PC-9 (cell line): ENCODE data around the gene FOSB. TPM values are rescaled to one million over a fixed set of nuclear protein-coding genes. Genes with fewer than 3 reads are reported as not detected.

Experiments used
- BruUV-seq: library from RNA; stranded (reverse); fragments of 400-500 nt; replicated peaks from 2 replicates; lab custom pipeline; 2021; lab: Mats Ljungman, UMichigan
- CTCF ChIA-PET: fragments of 300-600 bp; sonication (Branson Sonifier 250); formaldehyde crosslinking; loops from one replicate; lab custom pipeline; 2022; ENCODE audit warnings: antibody characterized with exemption; lab: Charles Lee
- POLR2A ChIA-PET: fragments of 300-600 bp; sonication (Branson Sonifier 250); formaldehyde crosslinking; loops from one replicate; lab custom pipeline; 2022; ENCODE audit warnings: antibody characterized with exemption; ENCODE audit not compliant: unreplicated experiment; lab: Charles Lee
- DNase-seq, 2 experiments: peaks; one replicate each; pipeline versions ENCODE4 v3.0.0 to v3.0.0-alpha.2; 2015 to 2022; ENCODE audit warnings: mixed read lengths in 1 of 2
- H2AFZ ChIP-seq: fragments of 200-600 bp; sonication (generic); 2 replicates; pipeline ENCODE4 v1.8.1; 2017; ENCODE audit warnings: antibody characterized with exemption
- H3F3A ChIP-seq: fragments of 200-600 bp; sonication (generic); 2 replicates; pipeline ENCODE4 v1.8.1; 2017; ENCODE audit warnings: antibody characterized with exemption, mild to moderate bottlenecking, low read depth; ENCODE audit not compliant: insufficient read depth
- H3K27ac ChIP-seq: fragments of 200-600 bp; sonication (generic); 2 replicates; pipeline ENCODE4 v1.6.1; 2016; ENCODE audit warnings: mixed run types
- H3K27me3 ChIP-seq: fragments of 200-600 bp; sonication (generic); 2 replicates; pipeline ENCODE4 v1.6.1; 2016; ENCODE audit warnings: low read depth, mixed run types; ENCODE audit not compliant: insufficient read depth
- H3K36me3 ChIP-seq: fragments of 200-600 bp; sonication (generic); 2 replicates; pipeline ENCODE4 v1.6.1; 2016; ENCODE audit warnings: low read depth, mixed run types
- H3K4me1 ChIP-seq: fragments of 200-600 bp; sonication (generic); replicated peaks from 2 replicates; pipeline ENCODE4 v1.6.1; 2016; ENCODE audit warnings: mixed run types; ENCODE audit not compliant: insufficient read depth
- H3K4me2 ChIP-seq: fragments of 200-600 bp; sonication (generic); 2 replicates; pipeline ENCODE4 v1.6.1; 2017; ENCODE audit warnings: mixed run types
- H3K4me3 ChIP-seq: fragments of 200-600 bp; sonication (generic); 2 replicates; pipeline ENCODE4 v1.6.1; 2016; ENCODE audit warnings: mixed run types
- H3K79me2 ChIP-seq: fragments of 200-600 bp; sonication (generic); 2 replicates; pipeline ENCODE4 v1.6.1; 2017; ENCODE audit warnings: low read depth, mixed run types
- H3K9me2 ChIP-seq: fragments of 200-600 bp; sonication (generic); 2 replicates; pipeline ENCODE4 v1.8.1; 2017; ENCODE audit warnings: mild to moderate bottlenecking; ENCODE audit not compliant: insufficient read depth
- H3K9me3 ChIP-seq: fragments of 200-600 bp; sonication (generic); 2 replicates; pipeline ENCODE4 v1.8.1; 2016; ENCODE audit warnings: low read depth; ENCODE audit not compliant: insufficient read depth
- H4K20me1 ChIP-seq: fragments of 200-600 bp; sonication (generic); 2 replicates; pipeline ENCODE4 v1.8.1; 2017; ENCODE audit not compliant: insufficient read depth
- EZH2 ChIP-seq: fragments of 200-600 bp; sonication (generic); IDR thresholded peaks from 2 replicates; pipeline ENCODE4 v1.8.0; 2017; ENCODE audit warnings: antibody characterized with exemption, low read depth
- intact Hi-C: fragments of 100-400 bp; cut with micrococcal nuclease; formaldehyde crosslinking; loops from one replicate; pipeline ENCODE4 v1.10.0; 2022; ENCODE audit not compliant: unreplicated experiment
- total RNA-seq: library from RNA; stranded (reverse); gene quantifications from 2 replicates; pipeline ENCODE4 v1.2.3, GENCODE V29; 2021
- TF ChIP-seq, protein P1 (sequence below): fragments of 200-600 bp; sonication (generic); conservative IDR thresholded peaks from 2 replicates; pipeline ENCODE4 v1.6.1; 2017; ENCODE audit warnings: mixed run types, antibody characterized with exemption, mild to moderate bottlenecking, moderate library complexity

Gene FOSB
- total RNA-seq, 1 experiment from 2014 or later: 7.9 TPM

DNA sequence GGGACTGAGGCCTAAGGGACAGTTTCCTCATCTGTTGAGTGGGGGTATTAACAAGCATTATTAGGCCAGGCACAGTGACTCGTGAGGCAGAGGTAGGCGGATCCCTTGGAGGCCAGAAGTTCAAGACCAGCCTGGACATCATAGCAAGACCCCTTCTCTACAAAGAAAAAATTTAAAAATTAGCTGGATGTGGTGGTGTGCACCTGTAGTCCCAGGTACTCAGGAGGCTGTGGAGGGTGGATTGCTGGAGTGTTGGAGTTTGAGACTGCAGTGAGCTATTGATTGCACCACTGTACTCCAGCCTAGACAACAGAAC lies 11.3 kb upstream of the FOSB start:
- intact Hi-C loops: no loop called here
- BruUV-seq: no TSS peak
- Histone ChIP-seq H3K27ac (peak overlapping the region; percentile 93), H3K36me3 (no peaks in the 10 kb centered on the region), H3K9me2 (no peaks in the 10 kb centered on the region), H3K79me2 (no peaks in the 10 kb centered on the region), H3K4me1 (peaks cover 33% of the 10 kb centered on the region), H3K9me3 (no peaks in the 10 kb centered on the region), H3K4me2 (peak overlapping the region; percentile 85), H3K4me3 (peak overlapping the region; percentile 53; the same call in 1 of the 2 replicates), H2AFZ (peak overlapping the region; percentile 84), H4K20me1 (no peaks in the 10 kb centered on the region), H3F3A (peaks cover 58% of the 10 kb centered on the region; the same call in 1 of the 2 replicates), H3K27me3 (no peaks in the 10 kb centered on the region)
- no peak for DNase-seq
- ChIA-PET CTCF (interaction anchor here (0.6 to 0.7 kb wide), 2 partner anchors 21 to 186 kb away, joined by 5 to 16 read pairs; no protein-coding TSS in a partner anchor), POLR2A (interaction anchor here (0.6 to 2.0 kb wide), 3 partner anchors 11 to 408 kb away, joined by 4 to 64 read pairs (median 19); partner anchors contain the start of genes FOSB and FOXA3)
- TF ChIP-seq EZH2: no peak

DNA sequence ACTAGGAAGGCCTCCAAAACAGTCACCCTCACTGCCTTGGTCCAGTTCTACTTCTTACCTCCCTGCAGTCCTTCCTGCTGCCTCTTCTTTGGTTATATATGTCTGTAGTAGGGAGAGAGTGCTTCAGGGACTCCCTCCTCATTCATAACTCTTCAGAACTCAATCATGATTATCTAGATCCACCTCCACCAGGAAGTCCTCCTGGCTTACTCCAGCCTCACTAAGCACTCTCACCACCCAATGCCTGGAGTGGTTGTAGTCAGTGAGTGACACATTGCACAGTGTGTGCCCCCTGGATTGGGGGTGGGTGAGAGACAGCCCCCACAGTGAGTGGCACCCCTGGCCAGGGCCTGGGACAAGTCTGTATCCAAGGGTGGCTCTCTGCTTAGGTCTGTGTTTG lies 10.0 kb upstream of the FOSB start:
- TF ChIP-seq, protein P1, sequence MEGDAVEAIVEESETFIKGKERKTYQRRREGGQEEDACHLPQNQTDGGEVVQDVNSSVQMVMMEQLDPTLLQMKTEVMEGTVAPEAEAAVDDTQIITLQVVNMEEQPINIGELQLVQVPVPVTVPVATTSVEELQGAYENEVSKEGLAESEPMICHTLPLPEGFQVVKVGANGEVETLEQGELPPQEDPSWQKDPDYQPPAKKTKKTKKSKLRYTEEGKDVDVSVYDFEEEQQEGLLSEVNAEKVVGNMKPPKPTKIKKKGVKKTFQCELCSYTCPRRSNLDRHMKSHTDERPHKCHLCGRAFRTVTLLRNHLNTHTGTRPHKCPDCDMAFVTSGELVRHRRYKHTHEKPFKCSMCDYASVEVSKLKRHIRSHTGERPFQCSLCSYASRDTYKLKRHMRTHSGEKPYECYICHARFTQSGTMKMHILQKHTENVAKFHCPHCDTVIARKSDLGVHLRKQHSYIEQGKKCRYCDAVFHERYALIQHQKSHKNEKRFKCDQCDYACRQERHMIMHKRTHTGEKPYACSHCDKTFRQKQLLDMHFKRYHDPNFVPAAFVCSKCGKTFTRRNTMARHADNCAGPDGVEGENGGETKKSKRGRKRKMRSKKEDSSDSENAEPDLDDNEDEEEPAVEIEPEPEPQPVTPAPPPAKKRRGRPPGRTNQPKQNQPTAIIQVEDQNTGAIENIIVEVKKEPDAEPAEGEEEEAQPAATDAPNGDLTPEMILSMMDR: no peak
- TF ChIP-seq EZH2: no peak
- no peaks in the 10 kb centered on the region for H3K79me2 ChIP-seq
- no peaks in the 10 kb centered on the region for H3K27me3 ChIP-seq
- no peaks in the 10 kb centered on the region for H3K36me3 ChIP-seq
- no peak overlapping the region for H3K4me2 ChIP-seq
- H3F3A ChIP-seq: peaks cover 47% of the 10 kb centered on the region; the same call in 1 of the 2 replicates
- H3K27ac ChIP-seq: no peak overlapping the region
- ChIA-PET POLR2A (no interaction called here), CTCF (no interaction called here)
- no peak for DNase-seq
- no peaks in the 10 kb centered on the region for H4K20me1 ChIP-seq
- H3K4me1 ChIP-seq: peaks cover 30% of the 10 kb centered on the region
- intact Hi-C loops: no loop called here
- no TSS peak for BruUV-seq
- H3K9me2 ChIP-seq: no peaks in the 10 kb centered on the region
- no peaks in the 10 kb centered on the region for H3K9me3 ChIP-seq
- no peak overlapping the region for H2AFZ ChIP-seq
- H3K4me3 ChIP-seq: no peak overlapping the region

DNA sequence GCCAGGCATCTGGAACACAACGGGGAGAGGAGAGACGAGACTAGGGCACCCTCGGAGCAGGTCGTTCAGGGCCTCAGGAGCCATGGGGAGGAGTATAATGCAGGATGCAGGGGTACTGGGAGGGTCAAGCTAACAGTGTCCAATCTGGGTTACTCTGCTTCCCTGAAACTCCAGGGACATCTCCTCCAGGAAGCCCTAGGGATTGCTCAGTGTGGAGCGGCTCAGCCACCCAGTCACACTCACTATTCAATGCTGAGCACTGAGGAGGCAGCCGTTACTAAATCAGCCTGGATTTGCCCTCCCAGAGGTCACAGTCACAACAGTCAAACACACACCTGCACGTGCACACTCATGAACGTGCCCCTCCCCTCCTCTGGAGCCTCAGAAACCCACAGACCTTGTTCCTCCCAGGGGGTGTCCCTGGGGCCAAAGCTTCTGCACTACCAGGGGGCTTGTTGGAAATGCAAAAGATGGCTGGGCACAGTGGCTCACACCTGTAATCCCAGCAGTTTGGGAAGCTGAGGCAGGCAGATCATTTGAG lies 6.9 kb upstream of the FOSB start:
- Histone ChIP-seq H3K36me3 (no peaks in the 10 kb centered on the region), H3K4me2 (no peak overlapping the region), H3F3A (peaks cover 40% of the 10 kb centered on the region; the same call in 1 of the 2 replicates), H3K9me3 (no peaks in the 10 kb centered on the region), H3K79me2 (no peaks in the 10 kb centered on the region), H3K4me1 (peaks cover 6% of the 10 kb centered on the region), H3K4me3 (no peak overlapping the region), H2AFZ (no peak overlapping the region), H3K27me3 (no peaks in the 10 kb centered on the region), H3K27ac (no peak overlapping the region), H3K9me2 (no peaks in the 10 kb centered on the region), H4K20me1 (no peaks in the 10 kb centered on the region)
- DNase-seq: no peak
- CTCF ChIA-PET: interaction anchor here (0.5 kb wide), 1 partner anchor 12 kb away, joined by 4 read pairs; no protein-coding TSS in a partner anchor
- intact Hi-C loops: no loop called here
- no TSS peak for BruUV-seq
- POLR2A ChIA-PET: interaction anchor here (0.5 kb wide), 1 partner anchor 715 kb away, joined by 3 read pairs; no protein-coding TSS in a partner anchor
- TF ChIP-seq, protein P1: no peak
- TF ChIP-seq EZH2: no peak
